Uterus (tissue), 4 donors: ENCODE data around the gene UVSSA. TPM values are rescaled to one million over a fixed set of nuclear protein-coding genes. Genes with fewer than 3 reads are reported as not detected.

ENCODE experiments used
- DNase-seq, 2 donors: peaks; one replicate each; pipeline ENCODE4 v3.0.0-alpha.2; 2019 to 2020
- H3K27ac ChIP-seq, 2 donors: fragments of 200-600 bp; sonication (generic); 1 replicate in 1 of 2; 2 replicates in 1 of 2; pipeline ENCODE4 v1.5.1; 2016 to 2018
- H3K27me3 ChIP-seq, 2 donors: fragments of 200-600 bp; sonication (generic); one replicate each; pipeline ENCODE4 v1.5.1; 2018 to 2019; ENCODE audit warnings: control low read depth in 1 of 2
- H3K36me3 ChIP-seq, 2 donors: fragments of 200-600 bp; sonication (generic); one replicate each; pipeline ENCODE4 v1.5.1; 2019; ENCODE audit warnings: control low read depth in 1 of 2
- H3K4me1 ChIP-seq, 2 donors: fragments of 200-600 bp; sonication (generic); one replicate each; pipeline ENCODE4 v1.5.1; 2018 to 2019; ENCODE audit warnings: control low read depth in 1 of 2
- H3K4me3 ChIP-seq, 2 donors: fragments of 200-600 bp; sonication (generic); 1 replicate in 1 of 2; 2 replicates in 1 of 2; pipeline ENCODE4 v1.5.1; 2018 to 2019; ENCODE audit warnings: mild to moderate bottlenecking in 1 of 2
- H3K9me3 ChIP-seq, 2 donors: fragments of 200-600 bp; sonication (generic); one replicate each; pipeline ENCODE4 v1.5.1; 2019; ENCODE audit warnings: control low read depth in 1 of 2
- CTCF ChIP-seq, 4 experiments: fragments of 200-600 bp in 2 of 4; fragments of 450-650 bp in 2 of 4; sonication (generic) in 2 of 4; IDR thresholded peaks; one replicate each; pipeline ENCODE4 v1.5.1; 2016 to 2019; ENCODE audit warnings: antibody characterized with exemption in 4 of 4, mild to moderate bottlenecking in 2 of 4, moderate library complexity in 1 of 4
- POLR2A ChIP-seq, 2 donors: fragments of 450-650 bp; IDR thresholded peaks; one replicate each; pipeline ENCODE4 v1.6.1; 2016; ENCODE audit warnings: antibody characterized with exemption in 2 of 2, mild to moderate bottlenecking in 1 of 2, moderate library complexity in 1 of 2
- intact Hi-C: fragments of 100-400 bp; cut with DNase I; formaldehyde crosslinking; loops from one replicate; pipeline ENCODE4 v1.15.1; 2023; ENCODE audit warnings: low total_unique reads
- total RNA-seq, 4 donors: library from RNA; depleted of rRNA in 3 of 4; stranded (reverse); fragments of >200 nt in 3 of 4; gene quantifications; one replicate each; pipeline versions ENCODE4 v1.1.0 to v1.2.4, GENCODE V29; 2014 to 2023
- donor health status: DM: yes; HTN: yes; CAD: no.

UVSSA gene
- total RNA-seq, 4 donors from 2014 or later = 13.1 to 37.2 (median 19.3) TPM

DNA sequence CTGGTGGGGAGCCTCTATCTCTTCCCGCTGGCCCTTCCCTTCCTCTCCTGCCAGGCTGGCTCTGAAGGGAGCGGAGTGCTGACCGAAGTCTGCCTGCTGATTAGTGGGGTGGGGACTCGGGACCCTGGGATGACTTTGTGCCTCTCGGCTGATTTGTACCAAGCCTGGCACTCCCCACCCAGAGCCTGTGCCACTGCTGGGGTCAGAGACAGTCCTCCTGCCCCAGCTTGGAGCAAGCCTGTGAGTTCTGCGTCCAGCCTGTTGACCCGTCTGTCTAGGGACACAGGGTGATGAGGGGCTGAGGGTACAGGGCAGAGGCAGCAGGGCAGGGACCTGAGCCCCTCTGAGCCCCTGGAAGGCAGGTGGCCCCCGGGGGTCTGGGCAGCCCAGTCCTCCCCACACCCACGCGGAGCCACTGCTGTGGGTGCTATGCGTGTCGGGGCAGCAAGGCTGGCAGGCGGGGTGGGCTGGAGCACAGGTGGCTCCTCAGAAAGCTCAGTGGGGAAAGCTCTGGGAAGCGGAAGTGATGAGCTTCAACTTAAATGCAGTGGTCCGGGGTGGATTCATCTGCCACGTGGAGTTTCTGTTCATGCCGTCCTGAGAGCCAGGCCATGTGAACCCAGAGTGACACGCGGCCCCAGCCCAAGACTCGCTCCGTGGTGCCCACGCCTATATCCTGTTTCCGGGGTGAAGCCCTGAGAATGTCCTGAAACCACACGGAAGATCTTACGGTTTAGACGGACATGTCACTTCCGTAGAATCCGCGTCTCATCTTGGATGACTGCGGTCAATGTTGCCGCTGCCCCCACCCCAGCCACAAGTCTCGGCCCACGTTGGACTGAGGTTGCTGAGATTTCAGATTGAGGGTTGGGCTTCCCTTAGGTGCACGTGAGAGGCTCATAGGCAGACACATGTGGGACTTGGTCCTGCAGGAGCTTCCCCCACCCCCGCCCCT, 21.1 kb upstream of the UVSSA start:
- H3K4me3 ChIP-seq = no peak overlapping the region
- no peaks in the 10 kb centered on the region for H3K9me3 ChIP-seq
- no peak overlapping the region for H3K27ac ChIP-seq
- intact Hi-C loops = no loop called here
- H3K36me3 ChIP-seq = no peaks in the 10 kb centered on the region
- H3K4me1 ChIP-seq = no peaks in the 10 kb centered on the region
- no peak for DNase-seq
- TF ChIP-seq POLR2A (IDR thresholded peaks at IDR 0.05) (no peak), CTCF (IDR thresholded peaks at IDR 0.05) (no peak)
- H3K27me3 ChIP-seq = no peaks in the 10 kb centered on the region

GRCh38 chr4:1326751-1327525, 20.1 kb upstream of the UVSSA start:
- Histone ChIP-seq H3K36me3 (no peaks in the 10 kb centered on the region), H3K9me3 (no peaks in the 10 kb centered on the region), H3K27me3 (no peaks in the 10 kb centered on the region), H3K4me1 (no peaks in the 10 kb centered on the region), H3K4me3 (no peak overlapping the region), H3K27ac (no peak overlapping the region)
- intact Hi-C loops = no loop called here
- TF ChIP-seq POLR2A (IDR thresholded peaks at IDR 0.05) (no peak), CTCF (IDR thresholded peaks at IDR 0.05) (no peak)
- no peak for DNase-seq

DNA sequence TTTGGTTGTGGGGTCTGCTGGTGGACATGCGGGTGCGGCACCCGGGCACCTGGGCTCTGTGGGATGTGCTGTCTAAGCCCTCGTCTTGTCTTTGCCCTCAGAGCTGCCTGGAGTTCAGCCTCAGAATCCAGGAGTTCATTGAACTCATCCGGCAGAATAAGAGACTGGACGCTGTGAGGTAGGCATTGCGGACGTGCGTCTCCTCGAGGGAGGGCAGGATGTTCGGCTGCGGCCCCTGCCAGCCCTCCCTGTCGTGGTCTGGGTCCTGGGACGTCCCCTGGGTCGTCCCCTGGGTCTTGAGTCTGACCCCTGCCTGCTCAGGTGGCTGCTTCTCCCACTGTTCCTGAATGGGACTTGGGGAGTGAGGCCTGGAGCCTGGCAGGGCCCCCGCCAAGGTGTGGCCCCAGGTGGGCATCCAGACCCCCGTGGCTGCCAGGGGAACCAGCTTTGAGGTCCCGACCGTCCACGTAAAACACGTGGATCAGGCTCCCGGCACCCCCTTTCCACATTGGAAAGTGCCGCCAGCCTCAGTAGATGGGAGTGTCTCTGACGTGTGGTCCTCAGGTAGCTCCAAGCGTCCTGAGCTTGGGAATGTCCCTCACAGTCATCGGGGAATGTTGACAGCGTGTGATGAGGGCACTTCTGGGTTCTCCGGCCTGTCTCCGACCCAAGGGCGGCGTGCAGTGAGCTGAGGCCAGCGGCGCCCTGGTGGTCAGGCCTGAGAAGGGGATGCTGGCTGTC, 19.3 kb upstream of the UVSSA start:
- Histone ChIP-seq H3K27ac (no peak overlapping the region), H3K4me3 (no peak overlapping the region), H3K4me1 (no peaks in the 10 kb centered on the region), H3K9me3 (no peaks in the 10 kb centered on the region), H3K27me3 (no peaks in the 10 kb centered on the region), H3K36me3 (no peaks in the 10 kb centered on the region)
- TF ChIP-seq CTCF (IDR thresholded peaks at IDR 0.05) = no peak
- no peak for TF ChIP-seq POLR2A (IDR thresholded peaks at IDR 0.05)
- intact Hi-C loops = no loop called here
- DNase-seq = no peak

DNA sequence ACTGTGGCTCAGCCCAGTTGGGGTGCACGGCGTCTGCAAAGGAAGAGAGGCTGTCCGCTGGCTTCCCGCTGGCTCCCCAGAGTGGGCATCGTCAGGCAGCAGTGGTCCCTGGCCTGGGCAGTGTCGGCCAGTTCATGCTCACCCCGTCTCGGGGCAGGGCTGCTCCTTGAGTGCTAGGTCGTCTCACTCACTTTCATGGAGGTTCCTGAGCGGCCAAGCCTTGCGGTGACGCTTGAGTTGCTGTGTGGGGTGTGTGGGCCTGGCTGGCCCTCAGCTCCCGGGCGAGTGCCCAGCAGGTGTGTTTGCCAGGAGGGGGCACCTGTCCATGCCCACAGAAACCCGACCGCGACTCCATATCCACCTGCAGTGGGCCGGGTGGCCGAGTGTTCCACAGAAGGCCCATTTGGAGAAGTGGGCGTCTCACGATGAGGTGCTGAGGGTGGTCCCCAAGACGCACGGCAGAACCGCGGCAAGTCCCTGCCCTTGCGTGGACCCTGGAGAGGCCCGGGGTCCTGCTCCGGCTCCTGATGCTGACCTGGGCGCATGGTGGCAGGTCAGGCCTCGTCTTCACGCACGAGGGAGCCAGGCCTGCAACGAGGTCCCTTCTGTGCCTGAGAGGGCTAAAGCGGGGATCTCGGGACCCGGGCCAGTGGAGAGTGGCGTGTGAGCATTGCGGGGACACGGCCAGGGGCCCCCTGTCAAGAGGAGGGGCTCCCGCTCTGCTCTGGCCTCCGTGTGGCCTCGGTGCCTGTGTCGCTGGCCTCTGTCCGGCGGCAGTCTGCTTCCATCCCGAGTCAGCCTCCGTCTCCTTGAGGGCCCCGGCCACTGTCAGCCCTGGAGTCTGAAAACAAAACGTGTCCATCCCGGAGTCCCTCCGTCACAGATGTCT, 18.5 kb upstream of the UVSSA start:
- no peaks in the 10 kb centered on the region for H3K4me1 ChIP-seq
- H3K27me3 ChIP-seq = no peaks in the 10 kb centered on the region
- H3K36me3 ChIP-seq = no peaks in the 10 kb centered on the region
- no peak for DNase-seq
- intact Hi-C loops = no loop called here
- H3K9me3 ChIP-seq = no peaks in the 10 kb centered on the region
- TF ChIP-seq CTCF (IDR thresholded peaks at IDR 0.05) = no peak
- no peak for TF ChIP-seq POLR2A (IDR thresholded peaks at IDR 0.05)
- no peak overlapping the region for H3K4me3 ChIP-seq
- no peak overlapping the region for H3K27ac ChIP-seq
